Activated CD4-positive, alpha-beta T cell treated with anti-CD3 and anti-CD28 coated beads for 4 hours (primary cell): ENCODE measurements around the gene GCLC.
A peak's percentile ranks its signal among the peaks of the same experiment; 100 is the strongest.
"Not testable (repeated sequence)": the region's sequence is repeated elsewhere in the genome, so short reads cannot be mapped to it uniquely, and the experiment has no call there.

Experiments used
- DNase-seq, 2 donors: peaks; one replicate each; pipeline ENCODE4 v3.0.0-alpha.2; 2020

Gene GCLC

GRCh38 chr6:53487080-53487479, 57.8 kb downstream of the GCLC start:
- no peak for DNase-seq

GRCh38 chr6:53486679-53487078, 58.2 kb downstream of the GCLC start:
- DNase-seq: no peak

GRCh38 chr6:53484476-53485280, 60.2 kb downstream of the GCLC start:
- DNase-seq: peak; percentile 58 to 79

GRCh38 chr6:53483423-53484353, 61.2 kb downstream of the GCLC start:
- no peak for DNase-seq

- no peak for DNase-seq
These were observed 63.6 kb downstream of the GCLC start for GRCh38 chr6:53481323-53481722.

GRCh38 chr6:53480774-53481173, 64.1 kb downstream of the GCLC start:
- not testable (repeated sequence) for DNase-seq

- no peak for DNase-seq
These were observed 65.0 kb downstream of the GCLC start for GRCh38 chr6:53479871-53480270.

- DNase-seq: no peak
These were observed 67.9 kb downstream of the GCLC start for GRCh38 chr6:53476964-53477363.

GRCh38 chr6:53474010-53474409, 70.9 kb downstream of the GCLC start:
- no peak for DNase-seq

GRCh38 chr6:53469163-53469562, 75.7 kb downstream of the GCLC start:
- no peak for DNase-seq

GRCh38 chr6:53466257-53466656, 78.6 kb downstream of the GCLC start:
- DNase-seq: no peak

GRCh38 chr6:53465732-53466131, 79.2 kb downstream of the GCLC start:
- no peak for DNase-seq

- no peak for DNase-seq
These were observed 79.9 kb downstream of the GCLC start for GRCh38 chr6:53464927-53465460.

GRCh38 chr6:53464483-53464882, 80.4 kb downstream of the GCLC start:
- no peak for DNase-seq

- no peak for DNase-seq
These were observed 83.2 kb downstream of the GCLC start for GRCh38 chr6:53461696-53462095.

GRCh38 chr6:53461041-53461656, 83.8 kb downstream of the GCLC start:
- no peak for DNase-seq

- no peak for DNase-seq
These were observed 86.6 kb downstream of the GCLC start for GRCh38 chr6:53458105-53458866.

- DNase-seq: no peak
These were observed 88.1 kb downstream of the GCLC start for GRCh38 chr6:53456809-53457208.

GRCh38 chr6:53455678-53456077, 89.2 kb downstream of the GCLC start:
- no peak for DNase-seq

GRCh38 chr6:53451165-53451564, 93.7 kb downstream of the GCLC start:
- no peak for DNase-seq

- DNase-seq: no peak
These were observed 97.0 kb downstream of the GCLC start for GRCh38 chr6:53447865-53448264.
